Measurements from ENCODE around the gene HCN4.

- no peak for TF ChIP-seq CTCF (IDR thresholded peaks at IDR 0.05; ENCODE audit: low read depth, low read length, missing input control)
- no peak for TF ChIP-seq TAF1 (conservative IDR thresholded peaks at IDR 0.05)
- no peak for TF ChIP-seq NR2F2 (IDR thresholded peaks at IDR 0.05)
- TF ChIP-seq RAD21 (IDR thresholded peaks at IDR 0.05): no peak
- TF ChIP-seq, protein P1, sequence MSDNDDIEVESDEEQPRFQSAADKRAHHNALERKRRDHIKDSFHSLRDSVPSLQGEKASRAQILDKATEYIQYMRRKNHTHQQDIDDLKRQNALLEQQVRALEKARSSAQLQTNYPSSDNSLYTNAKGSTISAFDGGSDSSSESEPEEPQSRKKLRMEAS (IDR thresholded peaks at IDR 0.05): no peak
- no peak for TF ChIP-seq ZBTB33 (IDR thresholded peaks at IDR 0.05)
- no peak for TF ChIP-seq SP1 (IDR thresholded peaks at IDR 0.05)
- TF ChIP-seq REST (IDR thresholded peaks at IDR 0.05): no peak
- TF ChIP-seq RXRA (IDR thresholded peaks at IDR 0.05): no peak
- TF ChIP-seq JUND (IDR thresholded peaks at IDR 0.05): no peak
Observed at GRCh38 chr15:73340502-73341192, 28.1 kb downstream of the HCN4 start.
